ENCODE measurements around the gene CLMN.

GRCh38 chr14:95254288-95254687, 65.4 kb downstream of the CLMN start:
- TF ChIP-seq EZH2 (IDR thresholded peaks at IDR 0.05; ENCODE audit: insufficient read depth, poor library complexity, severe bottlenecking), result no peak
- TF ChIP-seq EZH2phosphoT487 (IDR thresholded peaks at IDR 0.05; ENCODE audit: insufficient read depth, low read depth), result no peak

Data from GM23248 (cell line).